Stimulated activated CD4-positive, alpha-beta T cell treated with anti-CD3 and anti-CD28 coated beads, TNF-alpha, amount 100 ng/mL, for 4 hours (primary cell): ENCODE data around the gene VDAC2.
"Not testable (repeated sequence)": the region's sequence is repeated elsewhere in the genome, so short reads cannot be mapped to it uniquely, and the experiment has no call there.

ENCODE experiments used
- DNase-seq, 3 experiments: peaks; one replicate each; pipeline ENCODE4 v3.0.0-alpha.2; 2020; ENCODE audit warnings: low read depth in 3 of 3

Gene VDAC2, protein sequence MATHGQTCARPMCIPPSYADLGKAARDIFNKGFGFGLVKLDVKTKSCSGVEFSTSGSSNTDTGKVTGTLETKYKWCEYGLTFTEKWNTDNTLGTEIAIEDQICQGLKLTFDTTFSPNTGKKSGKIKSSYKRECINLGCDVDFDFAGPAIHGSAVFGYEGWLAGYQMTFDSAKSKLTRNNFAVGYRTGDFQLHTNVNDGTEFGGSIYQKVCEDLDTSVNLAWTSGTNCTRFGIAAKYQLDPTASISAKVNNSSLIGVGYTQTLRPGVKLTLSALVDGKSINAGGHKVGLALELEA

DNA sequence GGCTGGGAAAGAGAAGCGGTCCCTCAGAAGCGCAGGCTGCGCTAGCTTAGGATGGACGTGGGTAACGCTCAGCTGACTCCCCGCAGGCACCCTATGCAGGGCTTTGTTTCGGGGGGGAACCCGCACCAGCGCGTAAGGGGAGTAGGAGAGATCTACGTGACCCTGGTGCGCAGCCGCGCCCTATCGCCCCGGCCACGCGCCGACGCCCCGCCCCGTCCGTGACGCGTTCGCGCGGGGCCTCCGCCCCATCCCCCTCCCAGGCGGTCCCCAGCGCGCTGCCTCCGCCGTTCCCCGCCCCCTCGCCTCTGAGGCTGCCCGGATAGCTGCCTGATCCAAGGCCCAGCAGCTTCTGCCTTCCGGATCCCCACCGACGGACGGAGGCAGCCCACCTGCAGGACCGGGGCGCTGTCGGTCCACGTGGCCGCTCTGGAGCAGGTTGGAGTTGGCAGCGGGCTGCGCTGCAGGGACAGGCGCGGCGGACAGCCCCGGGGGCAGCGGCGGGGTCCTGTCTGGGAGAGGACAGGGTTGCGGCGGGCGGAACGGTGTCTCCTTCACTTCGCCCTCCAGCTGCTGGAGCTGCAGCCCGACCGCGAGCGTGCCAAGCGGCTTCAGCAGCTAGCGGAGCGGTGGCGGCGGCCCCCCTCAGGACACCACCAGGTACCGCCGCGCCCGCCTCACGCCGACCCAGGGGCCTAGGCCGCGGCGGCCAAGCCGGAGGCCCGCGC, at the start of gene VDAC2:
TSS of gene VDAC2 (plus strand) at position 515 of the 725 bp plus-strand sequence. CDS start 363 bp downstream, outside the sequence.
- peak; percentile 89 to 96 (median 94) for DNase-seq

DNA sequence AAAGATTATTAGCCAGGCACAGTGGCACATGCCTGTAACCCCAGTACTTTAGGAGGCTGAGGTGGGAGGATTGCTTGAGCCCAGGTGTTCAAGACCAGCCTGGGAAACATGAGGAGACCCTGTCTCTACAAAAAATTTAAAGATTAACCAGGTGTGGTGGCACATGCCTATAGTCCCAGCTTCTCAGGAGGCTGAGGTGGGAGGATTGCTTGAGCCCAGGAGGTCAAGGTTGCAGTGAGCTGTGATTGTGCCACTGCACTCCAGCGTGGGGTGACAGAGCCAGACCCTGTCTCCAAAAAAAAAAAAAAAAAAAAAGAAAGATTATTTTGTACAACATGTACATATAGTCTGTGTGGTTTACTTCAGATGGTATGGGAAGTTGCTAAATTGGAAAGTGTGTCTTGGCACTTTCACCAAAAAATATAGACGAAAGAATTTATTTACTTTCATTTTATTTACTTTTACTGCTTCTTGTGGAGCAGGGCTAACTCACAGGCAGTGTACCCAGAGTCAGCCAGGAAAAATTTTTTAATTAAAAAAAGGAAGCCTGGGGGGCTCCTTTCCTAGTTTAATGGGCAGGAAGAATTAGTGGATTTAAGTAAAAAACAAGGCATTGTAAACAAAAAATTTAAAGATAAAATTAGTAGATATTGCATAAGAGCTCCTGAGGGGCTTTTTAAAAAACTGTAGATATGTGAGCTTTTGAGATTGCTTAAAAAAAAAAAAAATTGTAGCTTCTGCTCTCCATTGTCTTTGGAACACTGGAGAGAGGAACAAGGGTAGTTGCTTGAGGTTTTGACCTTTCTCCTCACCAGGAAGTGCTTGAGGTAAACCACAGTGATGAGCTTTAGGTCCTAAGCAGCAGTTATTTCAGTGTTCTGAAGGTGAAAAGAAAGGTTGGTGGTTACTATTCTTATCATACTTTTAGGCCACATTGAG, 44.6 kb upstream of the VDAC2 start:
- DNase-seq: no peak

DNA sequence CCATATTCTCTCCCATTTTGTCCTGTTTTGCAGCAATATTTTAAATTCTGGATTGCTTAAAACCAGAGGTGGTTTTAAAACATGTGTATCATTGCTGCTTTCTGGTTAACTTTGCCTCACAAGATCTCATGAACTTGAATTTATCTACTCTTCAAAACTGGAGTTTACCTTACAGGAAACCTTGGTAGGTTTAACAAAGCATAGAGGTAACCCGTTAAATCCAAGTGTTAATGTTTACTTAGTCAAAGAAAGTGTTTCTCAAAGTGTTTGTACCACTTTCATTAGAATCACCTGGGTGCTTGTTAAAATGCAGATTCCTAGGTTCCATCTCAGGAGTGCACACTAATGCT, 44.0 kb upstream of the VDAC2 start:
- DNase-seq: no peak

DNA sequence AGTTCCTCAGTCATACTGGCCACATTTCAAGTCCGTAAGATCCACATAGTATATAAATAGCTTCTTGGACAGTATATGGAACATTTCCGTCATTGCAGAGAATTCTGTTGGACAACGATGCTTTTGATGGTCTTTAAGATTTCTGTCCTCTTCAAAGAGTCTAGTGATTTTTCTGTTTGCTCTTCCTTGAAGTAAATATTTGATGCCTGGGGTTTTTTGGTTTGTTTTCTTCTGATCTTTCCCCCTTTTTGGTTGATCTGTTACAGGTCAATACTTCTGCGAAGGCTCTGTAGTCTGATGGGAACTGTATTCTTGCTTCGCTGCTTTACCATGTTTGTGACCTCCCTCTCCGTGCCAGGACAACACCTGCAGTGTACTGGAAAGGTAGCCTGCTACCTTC, 42.3 kb upstream of the VDAC2 start:
- DNase-seq: no peak

DNA sequence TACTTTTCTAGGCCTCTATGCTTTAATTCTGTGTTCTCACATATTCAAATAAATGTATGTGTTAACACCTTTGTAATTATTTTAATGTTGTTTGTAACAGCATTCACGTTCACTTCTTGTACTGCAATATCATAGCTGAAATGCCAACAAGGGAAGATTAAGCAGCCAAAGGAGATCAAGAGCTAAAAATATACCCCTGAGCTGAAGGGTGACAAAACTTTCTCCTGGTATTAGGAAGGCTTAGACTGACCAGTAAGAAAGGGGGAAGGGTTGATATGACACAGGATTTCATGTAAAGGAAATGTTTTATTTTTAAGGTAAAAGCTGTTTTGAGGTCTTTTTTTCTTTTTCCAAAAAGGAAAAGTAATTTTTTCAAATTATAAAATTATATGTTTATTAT, 40.4 kb upstream of the VDAC2 start:
- DNase-seq: no peak

DNA sequence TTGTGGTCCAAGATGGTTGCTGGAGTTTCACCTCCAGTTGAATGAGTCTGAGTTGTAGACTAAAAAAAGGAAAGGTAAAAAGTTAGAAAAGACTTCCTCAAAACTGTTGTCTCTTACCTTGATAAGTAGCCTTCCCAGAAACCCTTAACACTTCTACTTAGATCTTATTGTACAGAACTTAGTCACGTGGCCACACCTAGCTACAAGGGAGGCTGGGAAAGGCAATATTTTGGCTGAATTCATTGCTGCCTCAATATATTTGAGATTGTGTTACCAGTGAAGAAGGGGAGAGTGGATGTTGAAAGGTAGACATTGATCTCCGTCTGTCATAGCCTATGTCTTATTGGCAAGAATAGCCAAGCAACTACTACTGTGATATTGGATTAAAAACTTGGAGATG, 35.5 kb upstream of the VDAC2 start:
- DNase-seq: no peak

DNA sequence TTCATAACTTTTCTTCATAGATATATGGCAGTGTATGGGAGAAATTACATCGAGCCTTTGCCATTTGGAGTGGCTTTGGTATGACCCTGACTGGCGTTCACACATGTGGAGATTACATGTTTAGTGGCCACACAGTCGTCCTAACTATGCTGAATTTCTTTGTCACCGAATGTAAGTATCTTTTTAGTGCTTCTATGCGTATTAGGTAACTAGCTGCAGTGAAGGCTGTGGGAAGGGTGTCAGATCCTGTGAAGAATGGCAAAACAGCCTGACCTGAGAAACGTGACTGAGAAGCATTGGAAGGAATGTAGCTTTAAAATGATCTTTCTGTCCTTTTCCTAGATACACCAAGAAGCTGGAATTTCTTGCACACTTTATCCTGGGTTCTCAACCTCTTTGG, 34.5 kb upstream of the VDAC2 start:
- no peak for DNase-seq

DNA sequence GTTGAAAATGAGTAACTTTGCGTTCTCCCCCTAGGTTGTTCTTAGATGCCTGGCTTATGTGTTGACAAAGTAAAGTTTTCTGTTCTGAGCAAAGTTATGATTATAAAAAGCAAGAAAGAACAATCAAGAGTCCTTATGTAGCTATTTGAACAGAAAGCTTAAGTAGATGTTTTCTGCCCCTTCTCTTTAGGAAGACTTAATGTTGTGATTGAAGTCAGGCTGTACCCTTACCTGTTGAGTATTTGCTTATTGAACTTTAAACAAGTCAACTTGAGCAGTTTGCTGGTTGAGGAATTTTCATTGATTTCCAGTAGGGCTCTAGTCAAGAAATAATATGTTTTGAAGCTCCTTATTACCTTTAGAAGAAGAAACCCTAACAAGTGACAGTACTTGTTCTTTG, 33.9 kb upstream of the VDAC2 start:
- DNase-seq: no peak

DNA sequence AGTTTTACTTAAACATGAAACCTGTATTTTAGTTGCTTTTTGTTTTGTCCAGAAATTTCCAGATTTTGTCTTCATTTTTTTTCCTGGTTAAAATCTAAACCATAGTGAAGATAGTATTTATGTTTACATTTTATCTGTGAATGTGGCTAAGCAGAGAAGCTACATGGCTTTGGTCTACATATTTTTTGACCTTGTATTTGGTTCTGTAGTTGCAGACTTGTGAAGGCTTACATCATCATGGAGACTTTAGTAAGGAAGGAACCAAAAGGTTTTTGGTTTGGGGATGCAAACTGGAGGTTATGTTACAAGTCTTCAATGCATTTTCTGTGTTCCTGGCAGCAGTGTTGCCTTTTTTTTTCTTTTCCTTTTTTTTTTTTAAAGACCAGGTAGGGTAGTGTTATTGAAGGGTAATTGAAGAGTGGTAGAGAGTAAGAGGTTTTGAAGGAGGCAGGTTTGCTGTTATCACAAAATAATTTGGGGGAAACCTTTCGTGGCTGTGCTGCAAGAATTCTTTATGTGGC, 30.9 kb upstream of the VDAC2 start:
- DNase-seq: no peak

DNA sequence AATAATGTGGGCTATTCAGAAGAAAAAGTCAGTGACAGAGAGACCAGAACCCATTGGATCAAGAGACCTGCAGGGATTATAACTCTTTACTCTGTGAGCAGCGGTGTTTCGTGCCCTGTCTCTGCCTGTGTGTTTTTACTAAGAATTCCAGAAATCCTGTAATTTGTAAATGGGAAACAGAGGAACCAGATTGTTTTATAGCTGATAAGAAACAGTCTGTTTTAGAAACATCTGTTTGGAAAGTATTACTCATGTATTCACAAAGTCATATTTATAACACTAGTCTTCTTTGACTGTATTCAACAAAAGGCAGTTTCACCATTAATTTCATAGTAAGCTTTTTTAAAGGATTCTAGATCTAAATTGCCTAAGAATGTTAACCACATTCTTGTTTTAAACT, 30.0 kb upstream of the VDAC2 start:
- no peak for DNase-seq

DNA sequence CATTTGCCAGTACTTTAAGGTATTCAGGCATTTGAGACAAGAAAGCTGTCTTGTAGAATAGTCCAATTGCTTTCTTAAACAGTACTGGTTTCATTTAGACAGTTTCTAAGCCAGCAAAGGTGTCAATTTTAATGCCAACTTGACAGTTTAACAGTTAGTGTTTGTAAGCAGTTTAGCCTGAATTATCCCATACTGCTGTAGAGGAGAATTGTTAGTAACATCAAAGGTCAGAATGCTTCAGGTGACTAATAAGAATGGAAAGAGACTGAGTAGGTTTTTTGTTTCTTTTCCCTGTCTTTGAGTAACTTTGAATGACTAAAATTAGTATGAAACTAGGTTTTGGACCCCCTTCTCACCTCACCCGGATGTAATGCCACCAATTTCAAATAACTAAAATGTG, 29.5 kb upstream of the VDAC2 start:
- DNase-seq: no peak

DNA sequence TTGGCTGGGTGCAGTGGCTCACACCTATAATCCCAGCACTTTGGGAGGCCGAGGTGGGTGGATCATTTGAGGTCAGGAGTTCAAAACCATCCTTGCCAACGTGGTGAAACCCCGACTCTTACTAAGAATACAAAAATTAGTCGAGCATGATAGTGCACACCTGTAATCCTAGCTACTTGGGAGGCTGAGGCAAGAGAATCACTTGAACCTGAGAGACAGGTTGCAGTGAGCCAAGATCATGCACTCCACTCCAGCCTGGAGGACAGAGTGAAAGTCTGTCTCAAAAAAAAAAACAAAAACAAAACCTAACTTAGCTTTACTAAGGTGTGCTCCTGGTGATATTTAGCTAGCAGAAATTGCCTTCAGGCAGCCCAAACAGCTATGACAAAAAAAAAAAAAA, 24.3 kb upstream of the VDAC2 start:
- no peak for DNase-seq

DNA sequence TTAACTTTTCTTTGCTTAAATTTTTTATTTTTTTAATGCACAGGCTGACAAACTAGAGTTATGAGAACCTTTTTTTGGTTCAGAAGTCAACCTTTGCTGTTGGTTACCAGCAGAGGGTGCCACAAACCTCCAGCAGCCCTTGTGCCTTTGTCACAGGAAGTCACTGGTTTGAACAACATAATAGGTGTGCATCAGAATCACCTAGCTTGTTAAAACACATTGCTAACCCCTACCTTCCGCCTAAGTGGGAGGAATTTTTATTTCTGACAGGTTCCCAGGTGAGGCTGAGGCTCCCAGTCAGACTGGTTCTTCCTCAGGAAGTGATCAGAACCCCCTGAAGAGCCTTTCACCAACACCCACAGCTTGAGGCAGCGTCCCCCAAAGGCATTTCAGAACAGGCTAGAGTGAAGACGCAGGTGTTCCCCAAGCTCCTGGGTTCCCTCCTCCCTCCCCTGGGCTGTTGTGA, 22.6 kb upstream of the VDAC2 start:
- peak; percentile 17 to 51 (median 31) for DNase-seq

DNA sequence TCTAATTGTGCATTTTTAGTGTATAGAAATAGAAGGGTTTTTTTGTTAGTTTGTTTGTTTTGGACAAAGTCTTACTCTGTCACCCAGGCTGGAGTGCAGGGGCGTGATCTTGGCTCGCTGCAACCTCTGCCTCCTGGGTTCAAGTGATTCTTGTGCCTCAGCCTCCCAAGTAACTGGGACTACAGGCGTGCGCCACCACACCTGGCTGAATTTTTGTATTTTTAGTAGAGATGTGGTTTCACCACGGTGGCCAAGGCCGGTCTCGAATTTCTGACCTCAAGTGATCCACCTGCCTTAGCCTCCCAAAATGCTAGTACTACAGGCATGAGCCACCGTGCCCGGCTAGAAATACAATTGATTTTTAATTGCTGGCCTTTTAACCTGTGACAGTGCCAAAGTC, 22.1 kb upstream of the VDAC2 start:
- not testable (repeated sequence) for DNase-seq

DNA sequence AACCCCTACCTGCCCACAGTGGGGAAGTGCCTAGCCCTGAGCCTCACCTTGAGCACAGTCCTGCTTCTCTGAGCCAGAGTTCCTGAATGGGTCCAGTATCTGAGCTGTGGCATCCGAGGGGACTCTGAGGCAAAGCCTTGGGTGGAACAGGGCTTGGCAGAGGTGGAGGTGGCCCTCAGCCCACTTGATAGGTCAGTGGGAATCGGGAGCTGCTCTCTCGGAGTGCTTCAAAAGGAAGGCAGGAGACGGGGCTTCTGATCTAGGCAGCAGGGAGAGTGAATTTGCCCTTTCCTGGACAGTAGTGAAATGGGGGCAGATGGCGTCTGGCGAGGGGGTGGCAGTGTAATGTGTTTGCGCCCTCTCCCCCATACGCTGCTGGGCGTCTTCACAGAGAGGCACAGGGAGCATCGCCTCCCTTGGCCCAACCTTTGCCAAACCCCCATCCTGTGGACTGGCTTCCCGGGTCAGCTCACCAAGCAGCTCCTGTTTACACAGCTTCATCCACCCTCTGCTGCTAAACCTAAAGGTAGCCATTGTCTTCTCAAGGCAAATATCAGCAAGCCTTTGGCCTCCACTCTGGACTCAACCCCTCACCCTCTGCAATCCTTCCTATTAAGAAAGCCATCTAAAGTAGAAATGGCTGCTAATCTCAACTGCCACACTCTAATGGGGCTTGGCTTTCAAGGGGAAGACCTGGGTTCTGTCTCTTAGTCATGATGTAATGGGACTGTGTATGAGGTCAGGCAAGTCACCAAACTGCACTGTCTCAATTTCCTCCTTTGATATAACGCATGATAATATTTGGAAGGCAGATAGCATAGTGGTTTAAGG, 21.1 kb upstream of the VDAC2 start:
- DNase-seq: no peak

DNA sequence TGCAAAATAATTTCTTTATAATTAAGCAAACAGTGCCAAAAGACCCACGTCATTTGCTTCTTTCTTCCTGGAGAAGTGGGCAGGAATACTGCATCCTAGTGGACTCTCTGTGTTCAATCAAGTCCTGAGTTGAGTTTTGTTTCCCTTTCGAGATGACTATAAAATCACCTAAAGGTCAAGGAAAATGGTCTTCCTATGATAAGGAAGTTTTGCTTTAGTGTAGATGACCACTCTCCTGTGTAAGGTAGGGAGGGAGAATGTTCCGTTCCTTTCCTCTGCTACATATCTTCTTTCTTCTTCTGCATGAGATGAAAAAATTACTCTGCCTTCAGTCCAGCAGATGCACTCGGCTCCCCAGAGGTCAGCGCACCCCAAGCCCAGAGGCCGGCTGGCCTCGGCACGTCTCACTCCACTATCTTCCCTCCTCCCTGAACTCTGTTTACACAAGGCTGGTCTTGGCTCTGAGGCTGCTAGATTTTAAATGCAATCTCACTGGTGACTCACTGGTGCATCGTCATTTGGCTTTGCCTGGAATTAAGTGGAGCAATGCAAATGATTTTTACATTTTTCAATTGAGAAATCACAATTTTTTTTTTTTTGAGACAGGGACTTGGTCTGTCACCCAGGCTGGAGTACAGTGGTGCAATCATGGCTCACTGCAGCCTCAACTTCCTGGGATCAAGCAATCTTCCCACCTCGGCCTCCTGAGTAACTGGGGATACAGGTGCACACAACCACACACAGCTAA, 18.6 kb upstream of the VDAC2 start:
- no peak for DNase-seq

DNA sequence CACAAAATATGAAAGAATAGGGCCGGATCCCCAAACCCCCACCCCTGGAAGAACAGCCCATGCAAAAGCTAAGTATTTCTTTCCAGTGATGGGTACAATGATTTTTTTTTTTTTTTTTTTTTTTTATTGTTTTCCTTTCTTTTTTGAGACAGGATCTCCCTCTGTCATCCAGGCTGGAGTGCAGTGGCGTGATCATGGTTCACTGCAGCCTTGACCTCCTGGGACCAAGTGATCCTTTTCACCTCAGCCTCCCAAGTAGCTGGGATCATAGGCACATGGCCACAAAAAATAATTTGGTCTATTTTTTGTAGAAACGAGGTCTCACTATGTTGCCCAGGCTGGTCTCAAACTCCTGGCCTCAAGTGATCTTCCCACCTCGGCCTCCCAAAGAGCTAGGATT, 16.0 kb upstream of the VDAC2 start:
- DNase-seq: not testable (repeated sequence)

DNA sequence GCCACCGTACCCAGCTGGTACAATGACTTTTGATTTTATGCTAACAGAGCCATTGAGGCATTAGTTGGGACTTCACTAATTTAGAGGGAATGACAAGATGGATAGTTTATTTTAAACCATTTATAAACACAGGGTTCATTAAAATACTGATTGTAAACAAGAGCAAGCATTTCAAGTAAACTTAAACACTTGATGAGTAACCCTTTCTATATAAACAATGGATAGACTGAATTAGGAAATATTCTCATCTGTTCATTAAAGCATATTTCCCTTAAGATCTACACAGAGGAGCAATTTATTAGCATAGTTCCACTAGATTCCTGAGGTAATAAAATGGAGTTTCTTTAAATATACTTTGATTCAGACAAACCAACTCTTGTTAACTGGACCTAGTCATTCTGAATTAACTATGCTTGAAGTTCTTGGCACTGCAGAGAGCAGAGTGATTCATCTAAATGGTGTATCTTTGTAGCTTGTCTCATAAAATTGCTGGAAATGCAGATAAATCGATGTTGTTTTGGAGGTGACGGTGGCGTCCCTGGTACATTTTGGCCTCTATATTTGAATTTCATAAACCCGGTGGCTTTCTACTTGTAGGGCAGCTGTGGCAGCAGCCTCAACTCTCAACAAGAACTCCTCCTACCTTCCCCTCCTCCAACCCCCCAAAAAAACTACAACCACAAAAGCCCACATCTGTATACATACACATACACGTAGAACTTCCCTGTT, 15.4 kb upstream of the VDAC2 start:
- no peak for DNase-seq

DNA sequence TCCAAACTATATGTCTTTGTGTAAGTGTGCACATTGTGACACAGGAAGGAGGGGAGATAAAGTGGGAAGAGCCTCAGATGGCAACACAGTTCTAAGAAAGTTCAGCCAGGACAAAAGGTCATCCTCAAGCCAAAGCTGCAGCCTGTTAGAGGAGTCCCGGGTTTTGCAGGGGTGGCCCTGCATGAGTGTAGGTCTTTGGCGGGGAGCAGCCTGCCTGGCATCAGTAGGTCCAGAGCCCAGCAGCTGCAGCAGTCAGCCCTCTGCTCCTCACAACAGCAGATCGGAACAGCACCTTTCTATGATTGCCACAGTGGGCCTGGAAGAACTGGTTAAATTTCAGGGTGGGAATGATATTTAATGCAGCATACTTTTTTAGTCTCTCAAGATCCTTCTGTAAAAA, 13.5 kb upstream of the VDAC2 start:
- no peak for DNase-seq

DNA sequence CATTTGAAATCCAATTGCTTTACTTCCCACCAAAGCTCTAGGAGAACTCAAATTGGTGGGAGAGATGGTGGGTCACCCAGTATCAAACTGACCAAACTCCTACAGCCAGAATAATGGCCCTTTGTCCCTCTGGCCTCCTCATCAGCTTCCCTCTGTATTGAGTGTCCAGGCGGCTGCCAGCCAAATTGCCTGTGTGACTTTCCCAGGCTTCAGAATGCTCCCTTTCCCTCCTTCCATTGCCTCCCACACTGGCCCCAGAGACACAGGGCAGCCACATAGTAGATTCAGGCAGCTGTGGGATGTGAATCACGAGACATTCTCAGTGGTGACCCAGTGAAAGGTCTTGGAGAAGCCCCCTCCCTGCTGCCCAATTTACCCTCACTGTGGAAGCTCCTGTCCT, 12.7 kb upstream of the VDAC2 start:
- no peak for DNase-seq
